HG03575 (cell line): Measurements from ENCODE around the gene PLA2G4B.
"Not testable (repeated sequence)": the region's sequence is repeated elsewhere in the genome, so short reads cannot be mapped to it uniquely, and the experiment has no call there.

Source experiments
- ATAC-seq: cut with Tn5 transposase; IDR thresholded peaks from one replicate; pipeline ENCODE4 v1.9.1; 2021; ENCODE audit not compliant: unreplicated experiment, insufficient number of reproducible peaks, low FRiP score; ENCODE audit errors: extremely low read depth

The PLA2G4B gene

GRCh38 chr15:41824062-41824745, 14.4 kb upstream of the PLA2G4B start:
- ATAC-seq: no peak

GRCh38 chr15:41825145-41825544, 13.5 kb upstream of the PLA2G4B start:
- ATAC-seq: no peak

- ATAC-seq: no peak
Observed at GRCh38 chr15:41825572-41826535, 12.8 kb upstream of the PLA2G4B start.

- ATAC-seq: no peak
Observed at GRCh38 chr15:41827290-41827879, 11.3 kb upstream of the PLA2G4B start.

- ATAC-seq: no peak
Observed at GRCh38 chr15:41827880-41828806, 10.5 kb upstream of the PLA2G4B start, which contains the start of gene JMJD7. JMJD7 (plus strand) TSS chr15:41828092; CDS start chr15:41828125, 33 bp downstream.

- no peak for ATAC-seq
Observed at GRCh38 chr15:41828807-41829141, 9.9 kb upstream of the PLA2G4B start.

- ATAC-seq: no peak
Observed at GRCh38 chr15:41829959-41830646, 8.5 kb upstream of the PLA2G4B start.

GRCh38 chr15:41831291-41831690, 7.4 kb upstream of the PLA2G4B start:
- not testable (repeated sequence) for ATAC-seq

- ATAC-seq: no peak
Observed at GRCh38 chr15:41832208-41832607, 6.4 kb upstream of the PLA2G4B start.

GRCh38 chr15:41832875-41833274, 5.8 kb upstream of the PLA2G4B start:
- no peak for ATAC-seq

GRCh38 chr15:41834096-41834495, 4.6 kb upstream of the PLA2G4B start:
- ATAC-seq: no peak

GRCh38 chr15:41836073-41836472, 2.6 kb upstream of the PLA2G4B start:
- ATAC-seq: no peak

GRCh38 chr15:41836713-41837454, 1.8 kb upstream of the PLA2G4B start:
- no peak for ATAC-seq

GRCh38 chr15:41839781-41840491, 1.3 kb downstream of the PLA2G4B start:
- ATAC-seq: no peak

GRCh38 chr15:41840673-41841072, 2.0 kb downstream of the PLA2G4B start:
- ATAC-seq: no peak

GRCh38 chr15:41841131-41841530, 2.5 kb downstream of the PLA2G4B start:
- no peak for ATAC-seq

- no peak for ATAC-seq
Observed at GRCh38 chr15:41842229-41842628, 3.6 kb downstream of the PLA2G4B start.
